NCI-H2171 (cell line): ENCODE measurements around the gene PAPLN.
"Not testable (repeated sequence)": the region's sequence is repeated elsewhere in the genome, so short reads cannot be mapped to it uniquely, and the experiment has no call there.

Source experiments
- DNase-seq: peaks from one replicate; lab custom pipeline; 2025; lab: John Stamatoyannopoulos, UW

Gene PAPLN, protein sequence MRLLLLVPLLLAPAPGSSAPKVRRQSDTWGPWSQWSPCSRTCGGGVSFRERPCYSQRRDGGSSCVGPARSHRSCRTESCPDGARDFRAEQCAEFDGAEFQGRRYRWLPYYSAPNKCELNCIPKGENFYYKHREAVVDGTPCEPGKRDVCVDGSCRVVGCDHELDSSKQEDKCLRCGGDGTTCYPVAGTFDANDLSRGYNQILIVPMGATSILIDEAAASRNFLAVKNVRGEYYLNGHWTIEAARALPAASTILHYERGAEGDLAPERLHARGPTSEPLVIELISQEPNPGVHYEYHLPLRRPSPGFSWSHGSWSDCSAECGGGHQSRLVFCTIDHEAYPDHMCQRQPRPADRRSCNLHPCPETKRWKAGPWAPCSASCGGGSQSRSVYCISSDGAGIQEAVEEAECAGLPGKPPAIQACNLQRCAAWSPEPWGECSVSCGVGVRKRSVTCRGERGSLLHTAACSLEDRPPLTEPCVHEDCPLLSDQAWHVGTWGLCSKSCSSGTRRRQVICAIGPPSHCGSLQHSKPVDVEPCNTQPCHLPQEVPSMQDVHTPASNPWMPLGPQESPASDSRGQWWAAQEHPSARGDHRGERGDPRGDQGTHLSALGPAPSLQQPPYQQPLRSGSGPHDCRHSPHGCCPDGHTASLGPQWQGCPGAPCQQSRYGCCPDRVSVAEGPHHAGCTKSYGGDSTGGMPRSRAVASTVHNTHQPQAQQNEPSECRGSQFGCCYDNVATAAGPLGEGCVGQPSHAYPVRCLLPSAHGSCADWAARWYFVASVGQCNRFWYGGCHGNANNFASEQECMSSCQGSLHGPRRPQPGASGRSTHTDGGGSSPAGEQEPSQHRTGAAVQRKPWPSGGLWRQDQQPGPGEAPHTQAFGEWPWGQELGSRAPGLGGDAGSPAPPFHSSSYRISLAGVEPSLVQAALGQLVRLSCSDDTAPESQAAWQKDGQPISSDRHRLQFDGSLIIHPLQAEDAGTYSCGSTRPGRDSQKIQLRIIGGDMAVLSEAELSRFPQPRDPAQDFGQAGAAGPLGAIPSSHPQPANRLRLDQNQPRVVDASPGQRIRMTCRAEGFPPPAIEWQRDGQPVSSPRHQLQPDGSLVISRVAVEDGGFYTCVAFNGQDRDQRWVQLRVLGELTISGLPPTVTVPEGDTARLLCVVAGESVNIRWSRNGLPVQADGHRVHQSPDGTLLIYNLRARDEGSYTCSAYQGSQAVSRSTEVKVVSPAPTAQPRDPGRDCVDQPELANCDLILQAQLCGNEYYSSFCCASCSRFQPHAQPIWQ

DNA sequence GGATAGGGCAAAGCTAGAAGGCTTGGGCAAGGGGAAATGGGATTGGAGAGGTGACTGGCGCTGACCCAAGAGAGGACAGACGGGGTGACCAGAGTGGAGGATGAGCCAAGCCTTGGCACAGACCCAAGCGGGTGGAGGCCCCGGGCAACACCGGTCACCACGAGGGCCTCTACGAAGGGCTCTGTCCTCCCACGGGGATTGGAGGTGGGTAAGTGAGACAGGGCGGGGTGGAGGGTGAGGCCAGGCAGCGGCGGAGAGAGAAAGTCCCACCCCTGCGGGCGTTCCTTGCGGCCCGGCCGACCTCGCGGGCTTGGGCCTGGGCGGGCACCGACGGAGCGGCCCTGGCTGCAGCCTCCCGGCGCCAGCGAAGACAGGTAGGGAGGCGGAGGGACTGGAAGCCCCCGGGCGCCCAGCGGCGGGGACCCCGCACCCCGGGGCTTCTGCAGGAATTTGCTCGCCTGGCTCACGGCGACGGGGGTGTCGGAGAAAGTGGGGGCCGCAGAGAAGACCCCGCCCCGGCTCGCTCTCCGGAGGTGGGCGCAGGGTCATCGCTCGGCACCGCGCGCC lies at the start of gene PAPLN:
TSS of gene PAPLN (plus strand) at position 288 of the 567 bp plus-strand sequence. CDS start 2,273 bp downstream, outside the sequence.
- DNase-seq: no peak

DNA sequence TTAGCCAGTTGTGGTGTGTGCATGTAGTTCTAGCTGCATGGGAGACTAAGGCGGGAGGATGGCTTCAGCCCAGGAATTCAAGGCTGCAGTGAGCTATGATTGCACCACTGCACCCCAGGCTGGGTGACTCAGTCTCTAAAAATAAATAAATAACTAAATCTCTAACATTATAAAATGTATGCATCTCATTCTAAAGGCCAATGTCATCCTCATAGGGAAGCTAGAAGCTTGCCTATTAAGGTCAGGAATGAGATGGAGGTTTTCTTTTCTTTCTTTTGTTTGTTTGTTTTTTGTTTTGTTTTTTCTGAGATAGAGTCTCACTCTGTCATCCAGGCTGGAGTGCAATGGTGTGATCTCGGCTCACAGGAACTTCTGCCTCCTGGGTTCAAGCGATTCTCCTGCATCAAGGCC lies 48.8 kb upstream of the PAPLN start:
- DNase-seq: no peak

DNA sequence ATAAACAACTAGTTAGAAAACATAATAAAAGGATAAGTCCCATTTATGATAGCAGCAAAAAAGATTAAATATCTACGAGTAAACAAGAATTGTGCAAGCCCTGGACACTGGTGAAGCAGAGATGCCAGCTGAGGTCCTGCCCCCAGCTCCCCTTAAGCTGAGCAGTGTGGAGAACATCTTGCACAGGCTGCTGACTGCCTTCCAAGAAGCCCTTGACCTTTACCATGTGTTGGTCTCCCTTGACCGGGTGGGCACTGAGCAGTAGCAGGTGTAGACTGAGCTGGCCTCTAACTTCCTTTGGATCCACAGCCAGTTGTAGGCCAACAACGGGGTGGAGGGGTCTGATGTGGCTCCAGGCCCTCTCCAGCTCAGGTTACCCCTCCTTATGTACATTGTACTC lies 47.7 kb upstream of the PAPLN start:
- DNase-seq: no peak

DNA sequence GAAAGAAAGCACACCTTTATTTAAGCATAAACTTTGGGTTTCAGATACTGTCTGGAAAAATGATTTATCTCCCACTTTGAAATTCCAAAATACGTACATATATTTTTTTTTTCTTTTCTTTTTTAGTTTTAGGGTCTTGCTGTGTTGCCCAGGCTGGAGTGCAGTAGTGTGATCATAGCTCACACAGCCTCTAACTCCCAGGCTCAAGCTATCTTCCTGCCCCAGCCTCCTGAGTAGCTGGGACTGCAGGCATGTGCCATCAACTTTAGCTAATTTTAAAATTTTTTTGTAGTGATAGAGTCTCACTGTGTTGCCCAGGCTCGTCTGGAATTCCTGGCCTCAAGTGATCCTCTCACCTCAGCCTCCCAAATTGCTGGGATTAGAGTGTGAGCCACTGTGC lies 45.9 kb upstream of the PAPLN start:
- no peak for DNase-seq

DNA sequence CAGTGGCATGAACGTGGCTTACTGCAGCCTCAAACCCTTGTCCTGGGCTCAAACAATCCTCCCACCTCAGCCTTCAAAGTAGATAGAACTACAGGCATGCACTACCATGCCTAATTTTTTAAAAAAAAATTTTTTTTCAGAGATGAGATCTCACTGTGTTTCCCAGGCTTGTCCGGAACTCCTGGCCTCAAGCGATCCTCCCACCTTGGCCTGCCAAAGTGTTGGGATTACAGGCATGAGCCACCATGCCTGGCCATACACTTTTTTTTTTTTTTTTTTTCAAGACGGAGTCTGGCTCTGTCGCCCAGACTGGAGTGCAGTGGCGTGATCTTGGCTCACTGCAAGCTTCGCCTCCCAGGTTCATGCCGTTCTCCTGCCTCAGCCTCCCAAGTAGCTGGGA lies 43.0 kb upstream of the PAPLN start:
- not testable (repeated sequence) for DNase-seq

DNA sequence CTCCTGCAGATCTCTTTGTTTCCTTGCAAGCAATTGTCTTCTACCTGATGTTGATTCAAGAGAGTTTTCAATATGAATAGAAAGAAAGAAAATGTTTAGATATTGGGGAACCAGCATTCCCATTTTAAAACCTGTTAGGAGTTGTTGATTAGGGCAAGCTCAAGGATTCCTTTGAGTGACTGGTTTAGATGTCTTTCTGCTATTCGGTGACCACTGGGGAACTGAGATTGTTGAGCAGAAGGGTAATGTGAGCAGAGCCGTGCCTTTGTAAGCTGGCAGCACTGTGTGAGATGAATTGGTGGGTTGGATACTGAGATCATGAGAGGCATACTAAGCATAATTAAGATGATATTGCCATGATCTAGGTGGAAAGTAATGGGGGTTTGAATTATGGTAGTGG lies 39.1 kb upstream of the PAPLN start:
- no peak for DNase-seq

DNA sequence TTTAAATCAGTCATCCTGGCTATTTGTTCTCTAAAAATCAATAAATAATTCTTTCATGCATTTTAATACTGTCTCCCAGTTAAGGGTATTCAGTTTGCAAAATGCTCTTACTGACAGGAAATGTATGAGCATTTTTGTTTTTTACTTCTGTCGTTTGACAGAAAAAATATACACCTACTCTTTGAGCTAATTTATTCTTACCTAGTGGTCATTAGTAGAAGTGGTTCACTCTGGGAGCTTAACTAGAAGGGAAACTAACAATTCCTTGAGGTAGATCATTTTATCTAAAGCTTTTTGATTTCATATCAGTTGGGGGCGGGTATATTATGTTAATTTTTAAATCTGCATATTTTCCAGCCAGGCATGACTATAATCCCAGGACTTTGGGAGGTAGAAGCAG lies 33.8 kb upstream of the PAPLN start:
- no peak for DNase-seq

DNA sequence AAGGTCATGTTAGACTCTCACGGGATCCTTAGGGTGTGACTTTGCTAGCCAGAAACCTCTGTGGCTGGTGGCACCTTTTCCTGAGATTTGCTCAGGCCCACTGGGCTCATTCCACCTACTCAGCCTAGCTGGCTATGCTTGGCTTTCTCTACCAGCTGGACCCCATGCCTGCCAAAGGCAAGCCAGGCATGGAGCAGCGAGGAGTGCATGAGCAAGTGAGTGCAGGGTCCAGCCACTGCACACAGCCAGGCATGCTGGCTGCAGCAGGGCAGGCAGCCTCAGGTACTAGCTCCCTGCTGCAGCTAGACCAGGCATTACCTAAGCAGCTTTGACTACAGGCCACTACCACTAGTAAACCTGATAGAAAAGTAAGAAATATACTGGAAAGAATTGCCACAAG lies 29.7 kb upstream of the PAPLN start:
- no peak for DNase-seq

DNA sequence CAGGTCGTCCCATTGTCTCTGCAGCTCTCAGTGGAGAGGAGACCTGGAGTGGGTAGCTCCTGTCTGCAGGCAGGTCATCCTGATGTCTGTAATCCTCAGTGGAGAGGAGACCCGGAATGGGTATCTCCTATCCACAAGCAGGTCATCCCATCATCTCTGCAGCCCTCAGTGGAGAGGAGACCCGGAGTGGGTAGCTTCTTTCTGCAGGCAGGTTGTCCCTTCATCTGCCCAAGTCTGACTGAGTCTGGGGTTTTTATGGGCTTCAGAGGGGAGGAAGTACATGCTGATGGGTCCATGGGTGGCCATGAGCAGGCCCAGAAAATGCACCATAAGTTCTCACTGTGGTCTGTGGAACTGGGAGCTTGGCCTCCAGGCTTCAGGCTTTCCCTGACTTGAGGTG lies 28.9 kb upstream of the PAPLN start:
- DNase-seq: no peak

DNA sequence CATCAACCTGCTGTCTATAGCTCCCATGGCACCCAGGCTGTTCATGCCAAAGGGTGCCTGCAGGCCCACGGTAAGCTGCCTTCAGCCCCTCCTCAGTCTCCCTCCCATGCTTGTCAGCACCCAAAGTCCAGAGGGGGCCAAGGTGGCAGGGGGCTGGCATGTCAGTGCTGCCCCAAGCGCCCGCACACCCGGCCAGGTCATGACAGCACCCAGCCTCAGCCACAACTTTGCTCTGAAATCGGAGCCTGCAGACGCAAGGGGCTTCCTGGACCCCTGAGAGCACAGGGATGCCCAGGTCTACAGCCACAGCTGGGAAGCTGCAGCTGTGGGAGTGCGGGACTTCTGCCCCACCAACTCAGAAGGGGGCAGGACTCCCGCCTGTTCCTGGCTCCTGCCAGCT lies 28.5 kb upstream of the PAPLN start:
- no peak for DNase-seq

DNA sequence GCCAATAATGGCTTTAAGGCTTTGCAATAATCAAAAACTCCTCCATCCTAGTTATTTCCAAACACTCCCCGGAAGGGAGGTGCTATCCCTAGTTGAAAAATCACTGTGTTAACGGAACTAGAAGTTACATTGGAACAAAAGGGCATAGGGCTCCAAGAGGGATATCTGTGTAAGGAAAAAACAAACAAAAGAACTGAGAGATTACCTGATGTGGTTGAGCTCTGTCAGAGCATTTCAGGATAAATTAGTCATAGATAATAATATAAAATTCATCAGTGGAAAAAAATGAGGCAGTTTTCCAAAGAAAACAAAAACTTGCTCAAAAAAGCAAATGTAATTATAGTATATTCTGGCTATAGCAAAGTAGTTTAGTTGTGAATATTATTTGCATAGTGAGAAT lies 27.4 kb upstream of the PAPLN start:
- DNase-seq: no peak

DNA sequence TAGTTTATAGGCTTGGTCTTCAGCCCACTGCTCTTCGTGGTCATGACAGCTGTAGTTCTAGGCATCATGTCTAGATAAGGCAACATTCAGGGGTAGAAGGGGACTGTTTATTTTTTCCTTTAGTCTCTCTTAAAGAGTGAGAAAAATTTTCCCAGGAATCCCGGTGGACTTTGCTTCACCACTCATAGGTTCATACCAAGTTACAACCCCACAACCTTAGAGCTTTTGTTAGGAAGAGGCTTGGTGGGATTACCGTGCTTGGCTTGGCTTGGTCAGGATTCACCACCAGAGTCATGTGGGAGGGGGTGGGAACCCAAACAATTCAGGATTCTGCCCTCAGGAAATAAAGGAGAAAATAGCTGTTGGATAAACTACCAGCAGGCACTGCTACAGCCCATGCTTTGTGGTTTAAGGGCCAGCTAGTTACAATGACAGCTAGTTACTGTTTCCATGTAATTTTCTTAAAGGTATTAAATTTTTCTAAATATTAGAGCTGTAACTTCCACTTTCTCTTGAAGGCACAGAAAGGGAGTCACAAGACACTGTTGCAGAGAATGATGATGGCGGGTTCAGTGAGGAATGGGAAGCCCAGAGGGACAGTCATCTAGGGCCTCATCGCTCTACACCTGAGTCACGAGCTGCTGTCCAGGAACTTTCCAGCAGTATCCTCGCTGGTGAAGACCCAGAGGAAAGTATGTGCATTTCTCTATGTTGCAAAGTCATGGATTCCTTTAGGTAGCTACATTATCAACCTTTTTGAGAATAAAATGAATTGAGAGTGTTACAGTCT lies 25.9 kb upstream of the PAPLN start:
- DNase-seq: no peak

DNA sequence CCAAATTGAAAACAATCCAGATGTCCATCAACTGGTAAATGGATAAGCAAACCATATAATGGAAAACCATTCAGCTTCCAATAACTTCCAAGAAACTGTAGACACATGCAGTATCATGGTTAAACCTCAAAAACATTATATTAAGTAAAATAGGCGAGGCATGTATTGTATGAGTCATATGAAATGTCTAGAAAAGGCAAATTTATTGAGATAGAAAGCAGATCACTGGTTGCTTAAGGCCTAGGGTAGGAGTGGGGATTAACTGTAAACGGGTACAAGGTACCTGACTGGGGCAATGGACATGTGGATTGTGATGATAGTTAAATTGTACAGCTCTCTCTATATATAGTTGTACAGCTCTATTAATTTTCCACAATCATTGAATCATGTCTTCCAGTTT lies 21.3 kb upstream of the PAPLN start:
- no peak for DNase-seq

DNA sequence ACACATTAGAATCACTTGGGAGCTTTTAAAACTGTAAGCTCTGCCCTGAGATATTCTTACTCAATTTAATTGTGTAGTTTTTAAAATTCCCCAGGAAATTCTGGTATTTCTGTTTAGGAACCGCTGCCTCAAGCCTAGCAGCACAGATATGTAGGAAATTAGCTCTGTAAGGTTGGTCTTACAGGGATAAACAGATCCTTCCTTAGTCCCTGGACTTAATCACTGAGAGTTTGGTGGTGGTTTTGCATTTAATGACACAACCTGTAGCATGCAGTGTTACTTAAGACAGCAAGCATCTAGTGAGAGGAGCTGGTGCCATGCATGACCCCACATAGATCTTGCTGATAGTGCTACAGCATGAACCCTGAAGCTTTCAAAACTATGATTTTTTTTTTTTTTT lies 19.9 kb upstream of the PAPLN start:
- no peak for DNase-seq

DNA sequence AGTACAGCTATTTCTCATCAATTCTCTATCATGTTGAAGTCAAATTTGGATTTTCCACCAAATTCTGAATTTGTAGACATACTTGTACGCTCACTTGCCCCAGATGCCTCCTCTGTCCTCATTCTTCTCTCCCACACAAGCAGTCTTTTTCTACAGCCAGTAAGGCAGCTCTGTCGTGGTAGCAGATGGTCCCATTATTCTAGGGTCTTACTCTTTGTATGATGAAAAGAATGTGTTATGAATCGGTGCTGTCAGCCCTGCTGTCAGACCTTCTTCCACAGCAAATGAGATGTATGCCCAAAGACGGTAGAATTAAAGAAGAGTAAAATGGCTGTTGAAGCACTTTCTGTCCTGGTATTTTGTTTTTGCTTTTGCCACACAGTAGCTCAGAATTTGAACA lies 17.2 kb upstream of the PAPLN start:
- no peak for DNase-seq

DNA sequence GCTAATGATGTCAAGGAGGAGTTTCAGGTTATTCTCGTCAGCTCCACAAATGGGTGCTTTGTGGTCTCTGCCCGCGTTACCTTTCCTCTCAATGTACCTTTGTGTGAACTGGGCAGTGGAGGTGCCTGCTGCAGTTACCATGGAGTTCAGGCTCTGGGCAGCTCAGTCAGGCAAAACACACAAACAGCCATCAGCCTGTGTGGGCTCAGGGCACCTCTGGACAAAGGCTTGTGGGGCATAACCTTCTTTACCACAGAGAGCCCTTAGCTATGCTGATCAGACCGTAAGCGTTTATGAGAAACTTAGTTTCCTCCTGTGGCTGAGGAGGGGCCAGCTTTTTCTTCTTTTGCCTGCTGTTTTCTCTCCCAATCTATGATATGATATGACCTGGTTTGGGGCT lies 16.7 kb upstream of the PAPLN start:
- DNase-seq: no peak

DNA sequence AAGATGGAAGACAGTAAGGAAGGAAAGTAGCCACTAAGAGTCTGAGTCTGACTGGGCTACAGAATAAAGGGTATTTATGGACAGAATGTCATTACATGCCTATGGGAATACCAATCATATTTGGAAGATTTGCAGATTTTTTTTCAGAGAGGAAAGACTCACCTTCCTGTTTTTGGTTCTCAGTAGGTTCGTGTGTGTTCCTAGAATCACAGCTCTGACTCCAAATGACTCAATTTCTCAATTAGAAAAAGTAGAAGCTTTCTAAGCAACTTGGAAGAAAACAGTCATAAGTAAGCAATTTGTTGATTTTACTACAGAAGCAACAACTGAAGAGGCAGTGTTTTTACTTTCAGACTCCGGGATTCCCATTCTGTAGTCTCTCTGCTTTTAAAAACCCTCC lies 15.4 kb upstream of the PAPLN start:
- DNase-seq: no peak

DNA sequence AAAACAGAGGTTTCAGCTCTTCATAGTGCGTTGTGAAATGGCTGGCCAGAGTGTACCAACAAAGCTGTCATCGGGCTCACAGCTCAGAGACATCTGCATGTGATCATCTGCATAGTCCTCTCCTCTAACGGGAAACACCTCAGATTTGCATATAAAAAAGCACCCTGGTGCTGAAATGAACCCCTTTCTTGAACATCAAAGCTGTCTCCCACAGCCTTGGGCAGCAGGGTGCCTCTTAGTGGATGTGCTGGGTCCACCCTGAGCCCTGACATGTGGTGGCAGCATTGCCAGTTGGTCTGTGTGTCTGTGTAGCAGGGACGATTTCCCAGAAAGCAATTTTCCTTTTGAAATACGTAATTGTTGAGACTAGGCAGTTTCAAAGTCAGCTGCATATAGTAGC lies 14.3 kb upstream of the PAPLN start:
- no peak for DNase-seq

DNA sequence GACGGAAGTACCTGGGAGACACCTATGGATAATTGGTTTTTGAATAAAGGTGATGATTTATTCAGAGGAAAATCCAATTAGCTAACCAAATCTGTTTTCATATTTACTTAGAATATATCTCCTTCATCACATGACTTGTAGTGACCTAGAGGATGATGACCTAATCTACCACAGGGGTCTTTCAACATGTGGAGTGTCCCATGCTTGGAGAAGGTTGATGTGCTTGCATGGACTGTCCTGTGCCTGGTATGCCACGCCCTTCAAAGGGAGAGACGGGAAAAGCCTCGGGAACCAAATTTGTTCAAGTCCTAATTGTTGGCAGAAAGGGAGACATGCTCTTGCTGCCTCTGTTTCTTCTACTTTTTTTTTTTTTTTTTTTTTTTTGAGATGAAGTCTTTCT lies 11.8 kb upstream of the PAPLN start:
- no peak for DNase-seq

DNA sequence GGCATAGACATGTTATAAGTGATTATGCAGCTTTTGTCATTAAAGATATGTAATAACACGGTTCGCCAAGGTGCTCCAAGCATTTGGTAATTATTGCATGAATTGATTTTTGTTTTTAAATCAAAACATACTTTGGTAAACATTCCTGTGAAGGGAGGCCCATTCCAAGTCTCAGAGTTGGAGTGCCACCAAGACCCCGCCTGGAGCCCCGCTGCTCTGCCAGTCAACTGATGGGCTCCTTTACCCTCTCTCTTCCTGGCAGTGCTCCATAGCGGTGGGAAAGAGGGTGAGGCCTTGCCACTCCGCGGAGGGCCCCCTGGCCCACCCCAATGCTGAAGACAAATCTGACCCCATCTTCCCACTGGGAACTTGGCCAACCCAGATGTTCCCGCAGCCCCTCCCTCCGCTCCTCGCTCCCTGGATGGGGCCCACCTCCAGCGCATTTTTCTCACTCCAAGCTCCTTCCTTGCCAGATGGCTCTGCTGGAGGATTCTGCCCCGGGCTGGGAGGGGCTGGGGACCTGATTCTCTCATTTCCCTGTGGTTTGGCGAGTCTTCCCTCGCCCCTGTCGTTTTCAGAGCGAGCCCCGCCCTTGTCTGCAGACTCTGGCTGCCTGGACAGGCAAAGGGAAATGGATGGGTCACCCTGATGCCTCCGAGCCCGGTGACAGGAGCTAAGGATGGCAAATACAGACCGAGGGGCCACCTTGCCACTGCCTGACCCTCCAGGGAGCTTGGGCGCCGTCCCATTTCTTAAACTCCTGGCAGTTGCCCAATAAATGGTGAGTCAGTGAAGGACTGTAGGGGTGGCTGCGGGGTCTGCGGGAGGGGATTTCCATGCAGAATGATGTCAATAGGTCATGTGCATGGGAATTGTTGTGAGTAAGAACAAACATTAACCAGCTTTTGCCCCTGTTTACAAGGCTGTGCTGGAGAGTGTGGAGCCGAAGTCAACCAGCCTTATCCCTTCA lies 9.2 kb upstream of the PAPLN start:
- peak; percentile 93 for DNase-seq
